A549 (cell line): ENCODE results near the gene MOGAT2.

Experiments
- CBX2 ChIP-seq: fragments of 200-600 bp; sonication (generic); IDR thresholded peaks from 2 replicates; pipeline ENCODE4 v1.6.1; 2016; ENCODE audit warnings: low read depth, mild to moderate bottlenecking, borderline replicate concordance
- CTCF ChIP-seq: fragments of >200 bp; sonication (Bioruptor Twin); formaldehyde crosslinking; IDR thresholded peaks from 3 replicates; pipeline ENCODE4 v1.5.1; 2016
- EP300 ChIP-seq, 2 experiments: fragments of >200 bp; sonication (Bioruptor Twin); formaldehyde crosslinking; IDR thresholded peaks; 2 replicates in 1 of 2; 3 replicates in 1 of 2; pipeline ENCODE4 v1.6.1; 2016 to 2017
- GATA3 ChIP-seq: IDR thresholded peaks from 2 replicates; pipeline ENCODE4 v1.6.1; 2012; ENCODE audit warnings: borderline replicate concordance
- MAZ ChIP-seq: fragments of 150-350 bp; IDR thresholded peaks from 2 replicates; pipeline ENCODE4 v1.6.1; 2014; ENCODE audit warnings: antibody characterized with exemption, low read depth, low read length, borderline replicate concordance
- POLR2A ChIP-seq: IDR thresholded peaks from 2 replicates; pipeline ENCODE4 v1.6.1; 2012; ENCODE audit warnings: mild to moderate bottlenecking, low read length
- POLR2AphosphoS2 ChIP-seq: conservative IDR thresholded peaks from 2 replicates; pipeline ENCODE4 v1.6.1; 2012; ENCODE audit warnings: low read length, improper control_type of control experiment, inconsistent platforms
- SMC3 ChIP-seq: fragments of >200 bp; sonication (Bioruptor Twin); formaldehyde crosslinking; IDR thresholded peaks from 3 replicates; pipeline ENCODE4 v1.6.1; 2018; ENCODE audit warnings: inconsistent platforms
- TF ChIP-seq, protein P1 (sequence below): fragments of 200-600 bp; sonication (generic); IDR thresholded peaks from 2 replicates; pipeline ENCODE4 v1.6.1; 2016; ENCODE audit warnings: antibody characterized with exemption, mild to moderate bottlenecking, moderate library complexity

DNA sequence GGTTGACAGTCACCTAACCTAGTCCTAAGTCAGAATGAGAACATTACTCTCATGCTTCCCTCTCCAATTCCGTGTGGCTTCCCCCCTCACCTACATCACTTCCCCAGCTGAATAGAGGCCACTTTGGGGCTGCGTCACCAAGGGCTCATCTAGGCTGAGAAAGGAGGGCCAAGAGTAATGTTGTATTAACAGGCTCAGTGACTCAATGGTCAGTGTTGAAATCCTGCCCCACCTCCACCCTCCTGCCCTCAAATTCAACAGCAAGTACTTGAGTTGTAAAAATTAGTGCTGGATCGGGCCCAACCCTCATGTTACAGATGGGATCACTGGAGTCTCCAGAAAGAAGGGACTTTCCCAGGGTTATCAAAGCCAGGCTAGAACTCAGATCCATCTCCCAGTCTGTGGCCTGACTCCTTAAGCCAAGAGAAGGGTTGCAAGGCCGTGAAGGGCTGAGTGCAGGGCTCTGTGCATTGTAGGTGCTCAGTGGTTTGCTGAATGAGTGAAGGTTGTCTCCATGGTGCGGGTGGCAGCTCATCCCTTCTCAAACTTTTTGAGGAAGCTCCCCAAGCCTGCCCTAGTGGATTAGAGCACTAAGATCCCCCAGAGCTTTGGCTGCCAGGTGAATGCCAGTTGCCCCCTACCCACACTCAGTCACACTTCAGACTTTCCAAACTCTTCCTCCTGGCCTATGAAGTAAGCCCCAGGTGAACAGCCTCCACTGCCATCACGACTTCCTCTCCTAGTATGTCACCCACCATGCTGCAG lies 54.2 kb downstream of the MOGAT2 start:
- TF ChIP-seq, protein P1, sequence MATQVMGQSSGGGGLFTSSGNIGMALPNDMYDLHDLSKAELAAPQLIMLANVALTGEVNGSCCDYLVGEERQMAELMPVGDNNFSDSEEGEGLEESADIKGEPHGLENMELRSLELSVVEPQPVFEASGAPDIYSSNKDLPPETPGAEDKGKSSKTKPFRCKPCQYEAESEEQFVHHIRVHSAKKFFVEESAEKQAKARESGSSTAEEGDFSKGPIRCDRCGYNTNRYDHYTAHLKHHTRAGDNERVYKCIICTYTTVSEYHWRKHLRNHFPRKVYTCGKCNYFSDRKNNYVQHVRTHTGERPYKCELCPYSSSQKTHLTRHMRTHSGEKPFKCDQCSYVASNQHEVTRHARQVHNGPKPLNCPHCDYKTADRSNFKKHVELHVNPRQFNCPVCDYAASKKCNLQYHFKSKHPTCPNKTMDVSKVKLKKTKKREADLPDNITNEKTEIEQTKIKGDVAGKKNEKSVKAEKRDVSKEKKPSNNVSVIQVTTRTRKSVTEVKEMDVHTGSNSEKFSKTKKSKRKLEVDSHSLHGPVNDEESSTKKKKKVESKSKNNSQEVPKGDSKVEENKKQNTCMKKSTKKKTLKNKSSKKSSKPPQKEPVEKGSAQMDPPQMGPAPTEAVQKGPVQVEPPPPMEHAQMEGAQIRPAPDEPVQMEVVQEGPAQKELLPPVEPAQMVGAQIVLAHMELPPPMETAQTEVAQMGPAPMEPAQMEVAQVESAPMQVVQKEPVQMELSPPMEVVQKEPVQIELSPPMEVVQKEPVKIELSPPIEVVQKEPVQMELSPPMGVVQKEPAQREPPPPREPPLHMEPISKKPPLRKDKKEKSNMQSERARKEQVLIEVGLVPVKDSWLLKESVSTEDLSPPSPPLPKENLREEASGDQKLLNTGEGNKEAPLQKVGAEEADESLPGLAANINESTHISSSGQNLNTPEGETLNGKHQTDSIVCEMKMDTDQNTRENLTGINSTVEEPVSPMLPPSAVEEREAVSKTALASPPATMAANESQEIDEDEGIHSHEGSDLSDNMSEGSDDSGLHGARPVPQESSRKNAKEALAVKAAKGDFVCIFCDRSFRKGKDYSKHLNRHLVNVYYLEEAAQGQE: no peak
- no peak for TF ChIP-seq EP300 (IDR thresholded peaks at IDR 0.05)
- no peak for TF ChIP-seq CTCF
- no peak for TF ChIP-seq POLR2AphosphoS2
- no peak for TF ChIP-seq SMC3
- TF ChIP-seq POLR2A: no peak
- TF ChIP-seq CBX2: no peak
- TF ChIP-seq MAZ: no peak
- TF ChIP-seq GATA3: no peak
